22Rv1 (cell line): ENCODE results near the gene UBE2J1.

Experiments
- H3K27ac ChIP-seq: fragments of 450-650 bp; 2 replicates; pipeline ENCODE4 v1.5.1; 2017
- ZFX ChIP-seq: fragments of 450-650 bp; IDR thresholded peaks from 2 replicates; pipeline ENCODE4 v1.6.1; 2017; ENCODE audit warnings: antibody characterized with exemption, borderline replicate concordance
- TF ChIP-seq, protein P1 (sequence below): fragments of 450-650 bp; IDR thresholded peaks from 2 replicates; pipeline ENCODE4 v1.5.1; 2017; ENCODE audit warnings: mild to moderate bottlenecking

UBE2J1 gene

GRCh38 chr6:89375427-89376267, 23.1 kb upstream of the UBE2J1 start:
- no peak overlapping the region for H3K27ac ChIP-seq
- no peak for TF ChIP-seq ZFX
- TF ChIP-seq, protein P1, sequence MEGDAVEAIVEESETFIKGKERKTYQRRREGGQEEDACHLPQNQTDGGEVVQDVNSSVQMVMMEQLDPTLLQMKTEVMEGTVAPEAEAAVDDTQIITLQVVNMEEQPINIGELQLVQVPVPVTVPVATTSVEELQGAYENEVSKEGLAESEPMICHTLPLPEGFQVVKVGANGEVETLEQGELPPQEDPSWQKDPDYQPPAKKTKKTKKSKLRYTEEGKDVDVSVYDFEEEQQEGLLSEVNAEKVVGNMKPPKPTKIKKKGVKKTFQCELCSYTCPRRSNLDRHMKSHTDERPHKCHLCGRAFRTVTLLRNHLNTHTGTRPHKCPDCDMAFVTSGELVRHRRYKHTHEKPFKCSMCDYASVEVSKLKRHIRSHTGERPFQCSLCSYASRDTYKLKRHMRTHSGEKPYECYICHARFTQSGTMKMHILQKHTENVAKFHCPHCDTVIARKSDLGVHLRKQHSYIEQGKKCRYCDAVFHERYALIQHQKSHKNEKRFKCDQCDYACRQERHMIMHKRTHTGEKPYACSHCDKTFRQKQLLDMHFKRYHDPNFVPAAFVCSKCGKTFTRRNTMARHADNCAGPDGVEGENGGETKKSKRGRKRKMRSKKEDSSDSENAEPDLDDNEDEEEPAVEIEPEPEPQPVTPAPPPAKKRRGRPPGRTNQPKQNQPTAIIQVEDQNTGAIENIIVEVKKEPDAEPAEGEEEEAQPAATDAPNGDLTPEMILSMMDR: peak; percentile 35

GRCh38 chr6:89372506-89372901, 20.0 kb upstream of the UBE2J1 start:
- H3K27ac ChIP-seq: no peak overlapping the region
- TF ChIP-seq ZFX: no peak
- TF ChIP-seq, protein P1: no peak

DNA sequence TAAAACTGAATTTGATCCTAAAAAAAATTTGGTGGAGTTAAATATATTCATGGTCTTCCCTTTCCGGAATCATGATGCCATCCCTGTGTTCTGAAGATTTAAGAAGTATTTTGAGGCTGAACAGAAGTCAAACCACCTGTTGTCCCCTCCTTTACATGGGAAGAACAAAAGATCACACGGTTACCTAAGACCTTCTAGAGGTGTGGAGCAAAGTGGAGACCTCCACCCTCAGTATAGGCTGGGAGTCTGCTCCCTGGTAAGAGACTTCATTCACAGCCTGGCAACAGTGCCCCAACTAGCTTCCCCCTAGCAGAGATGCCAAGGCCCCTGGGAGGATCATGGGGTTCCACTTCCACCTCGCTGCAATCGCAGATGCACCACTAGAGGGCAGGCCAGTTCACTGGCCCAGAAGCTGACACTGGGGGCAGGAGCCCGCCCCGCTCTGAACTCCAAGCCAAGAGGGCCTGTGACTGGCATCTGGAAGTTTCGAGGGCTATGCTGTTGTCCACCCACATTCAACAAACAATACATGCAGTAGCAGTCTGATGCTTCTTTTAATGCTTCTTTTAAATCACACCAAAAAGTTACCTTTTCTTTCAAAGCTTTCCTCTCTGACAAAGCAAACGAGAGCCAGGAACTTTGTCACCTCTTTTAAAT, 19.5 kb upstream of the UBE2J1 start:
- no peak overlapping the region for H3K27ac ChIP-seq
- TF ChIP-seq, protein P1: peak; percentile 98
- no peak for TF ChIP-seq ZFX

DNA sequence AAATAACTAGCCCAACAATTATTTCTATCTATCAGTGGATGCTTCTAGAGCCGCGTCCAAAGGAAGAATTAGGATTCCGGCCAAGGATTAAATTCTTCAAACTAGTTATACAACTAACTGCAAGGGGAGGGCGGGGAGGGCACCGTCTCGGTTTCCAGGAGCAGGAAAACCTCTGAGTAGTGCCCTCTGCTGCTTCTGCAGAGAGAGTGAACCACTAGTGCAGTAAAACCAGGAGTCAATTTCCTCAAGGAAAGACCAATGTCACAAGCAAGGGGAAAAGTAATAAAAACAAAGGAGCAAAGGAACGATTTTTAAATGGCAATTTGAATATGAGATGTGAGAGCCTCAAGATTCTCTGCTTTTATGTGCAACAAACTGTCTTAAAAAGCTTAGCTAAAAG, 16.5 kb upstream of the UBE2J1 start:
- TF ChIP-seq, protein P1: peak; percentile 54
- TF ChIP-seq ZFX: no peak
- no peak overlapping the region for H3K27ac ChIP-seq

DNA sequence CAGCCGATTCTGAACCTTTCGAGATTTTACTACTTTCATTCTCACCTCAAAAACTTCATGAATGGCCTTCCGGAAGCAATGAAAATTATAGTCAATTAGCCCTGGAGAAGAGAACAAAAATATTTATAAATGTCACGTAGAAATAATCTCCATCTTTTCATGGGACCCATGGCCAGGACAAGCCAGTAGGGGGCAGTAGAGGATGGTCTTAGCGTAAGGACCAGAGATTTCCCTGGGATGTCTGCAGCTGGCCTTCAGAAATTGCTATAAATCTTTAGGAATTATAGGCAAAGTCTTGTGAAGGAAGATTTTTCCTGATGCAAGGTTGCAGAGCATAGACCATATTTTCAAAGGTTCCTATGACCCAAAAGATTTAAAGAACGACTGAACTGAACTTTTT, 15.6 kb upstream of the UBE2J1 start:
- TF ChIP-seq, protein P1: peak; percentile 89
- TF ChIP-seq ZFX: no peak

GRCh38 chr6:89364586-89364985, 12.1 kb upstream of the UBE2J1 start:
- TF ChIP-seq ZFX: no peak
- TF ChIP-seq, protein P1: no peak
- no peak overlapping the region for H3K27ac ChIP-seq

More for the DNA sequence above, 15.6 kb upstream of the UBE2J1 start:
- H3K27ac ChIP-seq: no peak overlapping the region

DNA sequence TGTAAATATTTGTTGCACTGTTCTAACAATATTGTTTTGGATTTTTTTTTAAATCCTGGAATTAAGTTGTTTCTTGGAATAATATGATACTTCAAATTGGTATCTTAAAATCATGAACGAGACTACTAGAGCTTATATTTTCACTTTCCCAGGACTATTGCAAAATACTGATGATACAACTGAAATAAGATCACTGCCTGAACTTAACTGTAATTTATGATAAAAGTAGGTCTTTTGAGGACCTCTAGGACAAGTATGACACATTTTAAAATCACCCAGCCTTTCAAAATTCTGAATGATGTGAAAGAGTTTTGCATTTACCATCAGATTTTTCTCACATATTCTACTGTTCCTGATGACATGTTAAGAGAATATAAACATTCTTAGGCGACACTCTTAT, 8.6 kb upstream of the UBE2J1 start:
- H3K27ac ChIP-seq: no peak overlapping the region
- no peak for TF ChIP-seq ZFX
- TF ChIP-seq, protein P1: no peak
